ENCODE results near the gene PIP5K1B. TPM values are rescaled to one million over a fixed set of nuclear protein-coding genes. Genes with fewer than 3 reads are reported as not detected.
A peak's percentile ranks its signal among the peaks of the same experiment; 100 is the strongest.

The PIP5K1B gene
- total RNA-seq, 1 experiment from 2014 or later = 0.20 TPM

- Histone ChIP-seq H3K9me2 (ENCODE audit: insufficient read depth) (no peaks in the 10 kb centered on the region), H2AFZ (ENCODE audit: low read depth, low read length, poor library complexity, severe bottlenecking) (peak overlapping the region; percentile 92), H3K9me3 (ENCODE audit: control insufficient read depth in 1 of 2, insufficient read depth in 1 of 2, low read depth in 1 of 2, low read length in 2 of 2) (no peaks in the 10 kb centered on the region), H3K27me3 (ENCODE audit: insufficient read depth, low read length) (peaks cover 8% of the 10 kb centered on the region; the same call in 1 of the 2 replicates), H3K4me3 (replicated peaks in 1 of 2; ENCODE audit: low read depth in 1 of 2, low read length in 2 of 2) (peak overlapping the region; percentile 78 to 97), H3K4me1 (ENCODE audit: control insufficient read depth in 1 of 2, insufficient read depth in 2 of 2, low read length in 2 of 2) (peaks cover 0 to 13% of the 10 kb centered on the region in 2 experiments; a peak in 3 of 4 replicates), H3K27ac (ENCODE audit: low read depth, low read length) (peak overlapping the region; percentile 72), H3K36me3 (ENCODE audit: control insufficient read depth in 1 of 2, insufficient read depth in 2 of 2, low read length in 2 of 2) (no peaks in the 10 kb centered on the region), H3K4me2 (ENCODE audit: low read length) (peak overlapping the region; percentile 98), H4K20me1 (ENCODE audit: insufficient read depth) (no peaks in the 10 kb centered on the region), H3K9ac (ENCODE audit: low read length) (peak overlapping the region; percentile 82), H3K79me2 (ENCODE audit: insufficient read depth, low read length) (peaks cover 12% of the 10 kb centered on the region; the same call in 1 of the 2 replicates)
- peak; percentile 81 for DNase-seq (ENCODE audit: low read depth, low spot score)
- ATAC-seq = peak; percentile 89
- RAD21 ChIA-PET (ENCODE audit: low non-redundant PET in 1 of 2, low total read pairs in 2 of 2, uncharacterized antibody in 2 of 2, unreplicated experiment in 2 of 2) = no interaction called here
- TSS peak; percentile 91 for BruUV-seq (replicated peaks)
- intact Hi-C loops (cut with micrococcal nuclease) = no loop called here
- POLR2A ChIA-PET = interaction anchor here (0.9 kb wide), 1 partner anchor 30 kb away, joined by 3 read pairs; no protein-coding TSS in a partner anchor
- CTCF ChIA-PET = no interaction called here
- TF ChIP-seq POLR2AphosphoS5 (IDR thresholded peaks at IDR 0.05; ENCODE audit: low read depth, low read length) (peak; percentile 83), JUND (IDR thresholded peaks at IDR 0.05) (no peak), ELF1 (IDR thresholded peaks at IDR 0.05; ENCODE audit: borderline replicate concordance, low read depth) (no peak), ZBTB33 (IDR thresholded peaks at IDR 0.05; ENCODE audit: extremely low read depth, insufficient replicate concordance, low read length) (peak; percentile 90), EGR1 (IDR thresholded peaks at IDR 0.05; ENCODE audit: low read depth) (no peak), ZNF274 (IDR thresholded peaks at IDR 0.05; ENCODE audit: low read depth, low read length) (no peak), EZH2phosphoT487 (IDR thresholded peaks at IDR 0.05; ENCODE audit: borderline replicate concordance) (no peak), SP1 (IDR thresholded peaks at IDR 0.05; ENCODE audit: low read depth) (peak; percentile 35), TCF7L2 (IDR thresholded peaks at IDR 0.05; ENCODE audit: borderline replicate concordance, extremely low read depth, insufficient read depth, insufficient read length) (no peak), ZFX (IDR thresholded peaks at IDR 0.05) (peak; percentile 80), MAX (IDR thresholded peaks at IDR 0.05) (peak; percentile 32; the same call in 1 of the 2 replicates), POLR2A (IDR thresholded peaks at IDR 0.05; ENCODE audit: borderline replicate concordance, extremely low read depth, insufficient read depth, insufficient read length) (no peak), YY1 (IDR thresholded peaks at IDR 0.05; ENCODE audit: extremely low read depth, insufficient replicate concordance, low read depth, low read length) (peak; percentile 37), CEBPB (IDR thresholded peaks at IDR 0.05; ENCODE audit: low read depth) (no peak), SIN3A (IDR thresholded peaks at IDR 0.05; ENCODE audit: low read depth) (peak; percentile 87), SRF (IDR thresholded peaks at IDR 0.05; ENCODE audit: low read depth) (peak; percentile 92), FOSL1 (IDR thresholded peaks at IDR 0.05; ENCODE audit: low read depth) (no peak), RAD21 (IDR thresholded peaks at IDR 0.05; ENCODE audit: low read depth) (0 out of 2 replicates have a peak, but pooled peaks have one; percentile 10), REST (IDR thresholded peaks at IDR 0.05; ENCODE audit: low read depth) (no peak)
These were observed 74.7 kb downstream of the PIP5K1B start for GRCh38 chr9:68779558-68780379.

Measured in HCT116 (cell line).